H9 (cell line): ENCODE results near the gene ZNRF2. TPM values are rescaled to one million over a fixed set of nuclear protein-coding genes. Genes with fewer than 3 reads are reported as not detected.

ENCODE experiments used
- DNase-seq: peaks from one replicate; pipeline ENCODE4 v3.0.0-alpha.2; 2017
- H2AFZ ChIP-seq: one replicate; pipeline ENCODE4 v1.6.1; 2013; ENCODE audit warnings: mild to moderate bottlenecking, low read length, control low read depth, moderate library complexity
- H2AK5ac ChIP-seq: 2 replicates; pipeline ENCODE4 v1.6.1; 2013; ENCODE audit warnings: low read length, control low read depth, mixed read lengths; ENCODE audit not compliant: insufficient read length
- H2BK120ac ChIP-seq: one replicate; pipeline ENCODE4 v1.6.1; 2013; ENCODE audit warnings: low read depth, mild to moderate bottlenecking, low read length, control low read depth, inconsistent platforms; ENCODE audit not compliant: poor library complexity, severe bottlenecking
- H2BK12ac ChIP-seq: 2 replicates; pipeline ENCODE4 v1.6.1; 2013; ENCODE audit warnings: low read length, control low read depth, mixed read lengths, low read depth; ENCODE audit not compliant: insufficient read length
- H2BK15ac ChIP-seq: 2 replicates; pipeline ENCODE4 v1.6.1; 2013; ENCODE audit warnings: low read depth, low read length, control low read depth
- H2BK20ac ChIP-seq: one replicate; pipeline ENCODE4 v1.6.1; 2013; ENCODE audit warnings: low read depth, mild to moderate bottlenecking, low read length, control low read depth, inconsistent platforms; ENCODE audit not compliant: poor library complexity, severe bottlenecking
- H2BK5ac ChIP-seq: 2 replicates; pipeline ENCODE4 v1.6.1; 2013; ENCODE audit warnings: low read length, control low read depth, mixed read lengths; ENCODE audit not compliant: insufficient read length
- H3K14ac ChIP-seq: 2 replicates; pipeline ENCODE4 v1.6.1; 2013; ENCODE audit warnings: low read length, control low read depth; ENCODE audit not compliant: insufficient read depth
- H3K18ac ChIP-seq: 2 replicates; pipeline ENCODE4 v1.6.1; 2013; ENCODE audit warnings: low read depth, mild to moderate bottlenecking, mixed read lengths, low read length, control low read depth; ENCODE audit not compliant: insufficient read length
- H3K23ac ChIP-seq: 2 replicates; pipeline ENCODE4 v1.6.1; 2013; ENCODE audit warnings: low read length, control low read depth, mixed read lengths, low read depth; ENCODE audit not compliant: insufficient read length
- H3K23me2 ChIP-seq: 2 replicates; pipeline ENCODE4 v1.6.1; 2013; ENCODE audit warnings: low read depth, mild to moderate bottlenecking, mixed read lengths, low read length, control low read depth; ENCODE audit not compliant: insufficient read length, poor library complexity, severe bottlenecking
- H3K27ac ChIP-seq: 2 replicates; pipeline ENCODE4 v1.5.1; 2013; ENCODE audit warnings: low read length, control low read depth, mixed read lengths, low read depth; ENCODE audit not compliant: insufficient read length
- H3K27me3 ChIP-seq: 2 replicates; pipeline ENCODE4 v1.6.1; 2013; ENCODE audit warnings: low read length, control low read depth, inconsistent platforms; ENCODE audit not compliant: insufficient read depth
- H3K4ac ChIP-seq: 2 replicates; pipeline ENCODE4 v1.6.1; 2013; ENCODE audit warnings: low read depth, mild to moderate bottlenecking, control low read depth, inconsistent platforms, low read length, moderate library complexity
- H3K4me1 ChIP-seq: 2 replicates; pipeline ENCODE4 v1.6.1; 2013; ENCODE audit warnings: low read length, control low read depth, inconsistent platforms; ENCODE audit not compliant: insufficient read depth
- H3K4me2 ChIP-seq: 2 replicates; pipeline ENCODE4 v1.6.1; 2013; ENCODE audit warnings: low read length, control low read depth, mixed read lengths; ENCODE audit not compliant: insufficient read length, insufficient read depth
- H3K56ac ChIP-seq: 2 replicates; pipeline ENCODE4 v1.6.1; 2013; ENCODE audit warnings: low read depth, mild to moderate bottlenecking, mixed read lengths, low read length, control low read depth; ENCODE audit not compliant: insufficient read length
- H3K79me1 ChIP-seq: 2 replicates; pipeline ENCODE4 v1.6.1; 2013; ENCODE audit warnings: low read depth, mild to moderate bottlenecking, moderate library complexity, low read length, control low read depth, inconsistent platforms; ENCODE audit not compliant: insufficient read depth, poor library complexity, severe bottlenecking
- H3K79me2 ChIP-seq: 2 replicates; pipeline ENCODE4 v1.6.1; 2013; ENCODE audit warnings: low read length, control low read depth, inconsistent platforms; ENCODE audit not compliant: insufficient read depth
- H3K9ac ChIP-seq: 2 replicates; pipeline ENCODE4 v1.6.1; 2013; ENCODE audit warnings: low read length, control low read depth, mixed read lengths; ENCODE audit not compliant: insufficient read length; ENCODE audit errors: extremely low read depth
- H3K9me3 ChIP-seq: one replicate; pipeline ENCODE4 v1.6.1; 2013; ENCODE audit warnings: low read depth, low read length, inconsistent platforms; ENCODE audit not compliant: control insufficient read depth
- H3T11ph ChIP-seq: one replicate; pipeline ENCODE4 v1.6.1; 2013; ENCODE audit warnings: mild to moderate bottlenecking, low read length, control low read depth, inconsistent platforms
- H4K20me1 ChIP-seq: one replicate; pipeline ENCODE4 v1.6.1; 2013; ENCODE audit not compliant: control insufficient read depth, insufficient read length, insufficient read depth
- H4K5ac ChIP-seq: 2 replicates; pipeline ENCODE4 v1.6.1; 2013; ENCODE audit warnings: low read depth, mild to moderate bottlenecking, mixed read lengths, low read length, control low read depth; ENCODE audit not compliant: insufficient read length
- H4K8ac ChIP-seq: replicated peaks from 2 replicates; pipeline ENCODE4 v1.6.1; 2013; ENCODE audit warnings: low read length, control low read depth, mixed read lengths, low read depth; ENCODE audit not compliant: insufficient read length
- H4K91ac ChIP-seq: 2 replicates; pipeline ENCODE4 v1.6.1; 2013; ENCODE audit warnings: low read depth, mild to moderate bottlenecking, moderate library complexity, mixed read lengths, low read length, control low read depth; ENCODE audit not compliant: insufficient read length
- H3K27ac Mint-ChIP-seq, 3 experiments: 2 replicates in 2 of 3; 3 replicates in 1 of 3; pipeline ENCODE4 v1.8.0; 2020 to 2021; ENCODE audit warnings: mixed read lengths in 3 of 3, mild to moderate bottlenecking in 1 of 3, moderate library complexity in 1 of 3
- H3K27me3 Mint-ChIP-seq: 2 replicates; pipeline ENCODE4 v1.8.0; 2021; ENCODE audit warnings: low read depth, mild to moderate bottlenecking, moderate library complexity, mixed read lengths
- H3K36me3 Mint-ChIP-seq, 3 experiments: 2 replicates in 2 of 3; 3 replicates in 1 of 3; pipeline ENCODE4 v1.8.0; 2020 to 2021; ENCODE audit warnings: low read depth in 3 of 3, mixed read lengths in 3 of 3; ENCODE audit not compliant: insufficient read depth in 1 of 3
- H3K4me1 Mint-ChIP-seq, 2 experiments: 2 replicates each; pipeline ENCODE4 v1.8.0; 2020; ENCODE audit warnings: mixed read lengths in 2 of 2
- H3K4me3 Mint-ChIP-seq, 2 experiments: 2 replicates in 1 of 2; 3 replicates in 1 of 2; pipeline ENCODE4 v1.8.0; 2020 to 2021; ENCODE audit warnings: mild to moderate bottlenecking in 2 of 2, mixed read lengths in 2 of 2, moderate library complexity in 1 of 2
- H3K9me3 Mint-ChIP-seq, 2 experiments: 2 replicates in 1 of 2; 3 replicates in 1 of 2; pipeline ENCODE4 v1.8.0; 2020; ENCODE audit warnings: mild to moderate bottlenecking in 2 of 2, mixed read lengths in 2 of 2, moderate library complexity in 1 of 2
- WGBS: extraction: QIAGEN DNeasy Blood & Tissue Kit; methylation state at CpG from one replicate; pipeline ENCODE4 v1.1.7; 2013; ENCODE audit warnings: missing lambda C conversion rate, low lambda C conversion rate, mixed read lengths; ENCODE audit not compliant: insufficient read length; ENCODE audit errors: extremely low coverage; 5-methylcytosine and 5-hydroxymethylcytosine counted together
- total RNA-seq: library from RNA; stranded (reverse); gene quantifications from 2 replicates; pipeline ENCODE4 v1.2.1, GENCODE V29; 2021
- TF ChIP-seq, protein P1 (sequence below): fragments of 200-600 bp; sonication (generic); conservative IDR thresholded peaks from 3 replicates; pipeline ENCODE4 v1.8.0; 2021; ENCODE audit warnings: antibody characterized with exemption, mild to moderate bottlenecking

ZNRF2 gene
- total RNA-seq, 1 experiment from 2014 or later, result 16.5 TPM

DNA sequence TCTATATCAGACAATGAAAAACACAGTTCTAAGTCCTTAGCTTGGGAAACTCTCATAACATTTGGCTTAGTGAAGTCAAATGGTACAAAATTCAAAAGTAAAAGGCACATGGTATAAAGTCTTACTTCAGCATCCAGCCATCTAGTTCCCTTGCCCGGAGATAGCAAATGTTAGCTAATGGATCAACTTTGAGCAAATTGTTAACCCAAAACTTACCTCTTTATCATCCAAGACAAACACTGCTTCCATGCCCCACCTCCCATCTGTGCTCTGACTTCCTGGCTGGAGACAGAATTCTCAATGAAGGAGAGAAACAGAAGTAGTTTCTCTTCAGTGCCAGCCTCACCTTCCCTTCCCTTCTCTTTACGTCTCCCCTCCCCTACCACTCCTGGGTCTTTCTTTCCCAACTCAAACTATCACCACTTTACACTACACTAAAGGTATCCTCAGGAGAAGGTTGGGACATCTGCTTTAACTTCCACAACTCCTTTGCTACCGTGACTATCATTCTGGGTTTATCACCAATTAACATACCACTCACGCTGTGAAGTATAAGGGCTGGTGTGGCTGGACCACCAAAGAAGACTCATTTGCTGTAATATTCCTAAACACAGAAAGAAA, 21.2 kb upstream of the ZNRF2 start:
- Histone ChIP-seq H3K23ac (no peak overlapping the region), H2AK5ac (no peak overlapping the region), H3K23me2 (no peaks in the 10 kb centered on the region), H4K20me1 (no peaks in the 10 kb centered on the region), H2BK20ac (no peak overlapping the region), H3K18ac (no peak overlapping the region), H3K56ac (no peak overlapping the region), H2BK15ac (no peak overlapping the region), H3K9ac (no peak overlapping the region), H3K14ac (no peak overlapping the region), H2AFZ (no peak overlapping the region), H4K8ac (no peak overlapping the region), H3K4me1 (no peaks in the 10 kb centered on the region), H2BK12ac (no peak overlapping the region), H3K27ac (no peak overlapping the region), H2BK120ac (no peak overlapping the region), H2BK5ac (no peak overlapping the region), H3K9me3 (no peaks in the 10 kb centered on the region), H3K79me2 (no peaks in the 10 kb centered on the region), H3K27me3 (no peaks in the 10 kb centered on the region), H3K4ac (no peak overlapping the region), H4K91ac (no peak overlapping the region), H3K4me2 (no peak overlapping the region), H3T11ph (no peak overlapping the region), H3K79me1 (no peaks in the 10 kb centered on the region), H4K5ac (no peak overlapping the region)
- Mint-ChIP-seq H3K4me1 (peaks cover 5 to 6% of the 10 kb centered on the region in 2 experiments; a peak in 2 of 4 replicates), H3K4me3 (no peak overlapping the region), H3K36me3 (no peaks in the 10 kb centered on the region), H3K9me3 (no peaks in the 10 kb centered on the region), H3K27ac (no peak overlapping the region), H3K27me3 (peaks cover 1% of the 10 kb centered on the region)
- TF ChIP-seq, protein P1, sequence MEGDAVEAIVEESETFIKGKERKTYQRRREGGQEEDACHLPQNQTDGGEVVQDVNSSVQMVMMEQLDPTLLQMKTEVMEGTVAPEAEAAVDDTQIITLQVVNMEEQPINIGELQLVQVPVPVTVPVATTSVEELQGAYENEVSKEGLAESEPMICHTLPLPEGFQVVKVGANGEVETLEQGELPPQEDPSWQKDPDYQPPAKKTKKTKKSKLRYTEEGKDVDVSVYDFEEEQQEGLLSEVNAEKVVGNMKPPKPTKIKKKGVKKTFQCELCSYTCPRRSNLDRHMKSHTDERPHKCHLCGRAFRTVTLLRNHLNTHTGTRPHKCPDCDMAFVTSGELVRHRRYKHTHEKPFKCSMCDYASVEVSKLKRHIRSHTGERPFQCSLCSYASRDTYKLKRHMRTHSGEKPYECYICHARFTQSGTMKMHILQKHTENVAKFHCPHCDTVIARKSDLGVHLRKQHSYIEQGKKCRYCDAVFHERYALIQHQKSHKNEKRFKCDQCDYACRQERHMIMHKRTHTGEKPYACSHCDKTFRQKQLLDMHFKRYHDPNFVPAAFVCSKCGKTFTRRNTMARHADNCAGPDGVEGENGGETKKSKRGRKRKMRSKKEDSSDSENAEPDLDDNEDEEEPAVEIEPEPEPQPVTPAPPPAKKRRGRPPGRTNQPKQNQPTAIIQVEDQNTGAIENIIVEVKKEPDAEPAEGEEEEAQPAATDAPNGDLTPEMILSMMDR, result no peak
- 100% methylated on average over 1 of the region's 4 CpGs for WGBS
- no peak for DNase-seq
